ENCODE measurements around the gene SMG6.

The SMG6 gene

GRCh38 chr17:2347805-2348685 lies 44.5 kb upstream of the SMG6 start (continued):
- TF ChIP-seq SP2 (tag by site-specific recombination; IDR thresholded peaks at IDR 0.05), result peak; percentile 52
- TF ChIP-seq KLF17 (tag by site-specific recombination; IDR thresholded peaks at IDR 0.05), result peak; percentile 58; the same call in 1 of the 2 replicates
- TF ChIP-seq ZNF114 (tag by site-specific recombination; IDR thresholded peaks at IDR 0.05), result no peak

- Histone ChIP-seq H3K4me1 (ENCODE audit: control insufficient read depth, insufficient read depth, low read length) (peaks cover 12% of the 10 kb centered on the region), H3K9me3 (ENCODE audit: control insufficient read depth, insufficient read depth, low read depth, low read length) (no peaks in the 10 kb centered on the region), H3K36me3 (ENCODE audit: control insufficient read depth in 2 of 2, insufficient read depth in 1 of 2, low read length in 2 of 2) (peaks cover 0 to 22% of the 10 kb centered on the region in 2 experiments; a peak in 2 of 3 replicates), H3K4me3 (ENCODE audit: low read depth, low read length) (no peak overlapping the region), H3K27ac (ENCODE audit: extremely low read depth, low read depth, low read length) (0 out of 2 replicates have a peak overlapping the region, but pooled peaks have one; percentile 19)
- CTCF ChIA-PET, result interaction anchor here (0.6 to 0.8 kb wide), 3 partner anchors 12 to 75 kb away, joined by 3 to 4 read pairs (median 3); no protein-coding TSS in a partner anchor
- POLR2A ChIA-PET, result interaction anchor here (0.7 to 3.8 kb wide), 3 partner anchors 9 to 576 kb away, joined by 5 to 49 read pairs (median 7); partner anchors contain the start of genes SGSM2, SMG6, SRR and TSR1
- TF ChIP-seq SCRT2 (tag by site-specific recombination; IDR thresholded peaks at IDR 0.05), result no peak
Measured at GRCh38 chr17:2346475-2346874, 42.9 kb upstream of the SMG6 start.

GRCh38 chr17:2344528-2344927 lies 40.9 kb upstream of the SMG6 start:
- no peak for TF ChIP-seq KLF16 (tag by site-specific recombination; IDR thresholded peaks at IDR 0.05)
- TF ChIP-seq EGR2 (tag by site-specific recombination; IDR thresholded peaks at IDR 0.05; ENCODE audit: low read depth), result no peak
- TF ChIP-seq ZNF10 (tag by site-specific recombination; IDR thresholded peaks at IDR 0.05), result no peak
- no peak for TF ChIP-seq SP2 (tag by site-specific recombination; IDR thresholded peaks at IDR 0.05)
- no peak for TF ChIP-seq ZNF155 (tag by site-specific recombination; IDR thresholded peaks at IDR 0.05)
- TF ChIP-seq ATF2 (tag by site-specific recombination; IDR thresholded peaks at IDR 0.05; ENCODE audit: low read depth), result no peak
- no peak for TF ChIP-seq FEZF1 (tag by site-specific recombination; IDR thresholded peaks at IDR 0.05)
- no peak for TF ChIP-seq ZNF785 (tag by site-specific recombination; IDR thresholded peaks at IDR 0.05)
- no peak for TF ChIP-seq ZNF548 (tag by site-specific recombination; IDR thresholded peaks at IDR 0.05)
- TF ChIP-seq REST (tag by site-specific recombination; IDR thresholded peaks at IDR 0.05), result no peak
- no peak for TF ChIP-seq ZNF19 (tag by site-specific recombination; IDR thresholded peaks at IDR 0.05; ENCODE audit: low read depth)
- no peak for TF ChIP-seq ZNF37A (tag by site-specific recombination; IDR thresholded peaks at IDR 0.05)
- Histone ChIP-seq H3K27ac (ENCODE audit: extremely low read depth, low read depth, low read length) (no peak overlapping the region), H3K36me3 (ENCODE audit: control insufficient read depth in 2 of 2, insufficient read depth in 1 of 2, low read length in 2 of 2) (peaks cover 0 to 23% of the 10 kb centered on the region in 2 experiments; a peak in 2 of 3 replicates), H3K9me3 (ENCODE audit: control insufficient read depth, insufficient read depth, low read depth, low read length) (no peaks in the 10 kb centered on the region), H3K4me3 (ENCODE audit: low read depth, low read length) (no peak overlapping the region), H3K4me1 (ENCODE audit: control insufficient read depth, insufficient read depth, low read length) (peaks cover 12% of the 10 kb centered on the region)
- ChIA-PET POLR2A (interaction anchor here (0.8 kb wide), 1 partner anchor 8 kb away, joined by 3 read pairs; the partner anchor contains the start of gene TSR1), CTCF (interaction anchor here (1.2 kb wide), 1 partner anchor 8 kb away, joined by 7 read pairs; no protein-coding TSS in a partner anchor)
